SK-N-SH treated with all-trans-retinoic acid at 6 μM for 48 hours (cell line): Measurements from ENCODE around the gene PDE3A.

Experiments
- CSDC2 ChIP-seq: fragments of 250-450 bp; sonication (Bioruptor Pico); IDR thresholded peaks from 2 replicates; pipeline ENCODE4 v1.5.0; 2020; ENCODE audit warnings: mild to moderate bottlenecking, moderate library complexity
- PATZ1 ChIP-seq: fragments of 250-450 bp; sonication (Bioruptor Pico); IDR thresholded peaks from 2 replicates; pipeline ENCODE4 v1.8.0; 2020; ENCODE audit warnings: mild to moderate bottlenecking, moderate library complexity, borderline replicate concordance
- ZFP3 ChIP-seq: fragments of 250-450 bp; sonication (Bioruptor Pico); IDR thresholded peaks from 2 replicates; pipeline ENCODE4 v1.5.0; 2020; ENCODE audit warnings: mild to moderate bottlenecking, moderate library complexity
- ZFP30 ChIP-seq: fragments of 450-650 bp; formaldehyde crosslinking; IDR thresholded peaks from 2 replicates; pipeline ENCODE4 v1.5.0; 2022; ENCODE audit warnings: mild to moderate bottlenecking, moderate library complexity

- TF ChIP-seq PATZ1 (CRISPR knock-in tag) (no peak), ZFP30 (CRISPR knock-in tag) (no peak), CSDC2 (CRISPR knock-in tag) (no peak), ZFP3 (no peak)
Measured at GRCh38 chr12:20489645-20490044, 121.3 kb downstream of the PDE3A start.
